HG03060 (cell line): ENCODE measurements around the gene KRT1.

ENCODE experiments used
- ATAC-seq: cut with Tn5 transposase; IDR thresholded peaks from one replicate; pipeline ENCODE4 v1.9.1; 2021; ENCODE audit warnings: low read depth, moderate number of reproducible peaks; ENCODE audit not compliant: unreplicated experiment

KRT1 gene

GRCh38 chr12:52699373-52699772 lies 19.2 kb upstream of the KRT1 start:
- no peak for ATAC-seq

GRCh38 chr12:52698651-52699340 lies 18.6 kb upstream of the KRT1 start:
- no peak for ATAC-seq

GRCh38 chr12:52697058-52697582 lies 16.9 kb upstream of the KRT1 start:
- no peak for ATAC-seq

GRCh38 chr12:52696588-52696987 lies 16.4 kb upstream of the KRT1 start:
- ATAC-seq, result no peak

- no peak for ATAC-seq
These were observed 14.8 kb upstream of the KRT1 start for GRCh38 chr12:52695039-52695438.

GRCh38 chr12:52694151-52694550 lies 13.9 kb upstream of the KRT1 start:
- ATAC-seq, result no peak

GRCh38 chr12:52693261-52693660 lies 13.1 kb upstream of the KRT1 start:
- no peak for ATAC-seq

GRCh38 chr12:52692254-52692653 lies 12.0 kb upstream of the KRT1 start:
- ATAC-seq, result no peak

GRCh38 chr12:52691841-52692150 lies 11.6 kb upstream of the KRT1 start:
- no peak for ATAC-seq

- ATAC-seq, result no peak
These were observed 11.1 kb upstream of the KRT1 start for GRCh38 chr12:52691076-52691840.

- ATAC-seq, result no peak
These were observed 10.3 kb upstream of the KRT1 start for GRCh38 chr12:52690351-52691075.

GRCh38 chr12:52689936-52690335 lies 9.7 kb upstream of the KRT1 start:
- ATAC-seq, result no peak

- no peak for ATAC-seq
These were observed 9.0 kb upstream of the KRT1 start for GRCh38 chr12:52689239-52689638.

GRCh38 chr12:52688481-52688880 lies 8.3 kb upstream of the KRT1 start:
- no peak for ATAC-seq

GRCh38 chr12:52687497-52688385 lies 7.5 kb upstream of the KRT1 start:
- ATAC-seq, result no peak

- ATAC-seq, result no peak
These were observed 6.7 kb upstream of the KRT1 start for GRCh38 chr12:52686756-52687487.

GRCh38 chr12:52686063-52686462 lies 5.9 kb upstream of the KRT1 start:
- no peak for ATAC-seq

- no peak for ATAC-seq
These were observed 5.2 kb upstream of the KRT1 start for GRCh38 chr12:52685406-52685890.

GRCh38 chr12:52684431-52684830 lies 4.2 kb upstream of the KRT1 start:
- ATAC-seq, result no peak
